ENCODE data around the gene CYP20A1. TPM values are rescaled to one million over a fixed set of nuclear protein-coding genes. Genes with fewer than 3 reads are reported as not detected.

The CYP20A1 gene
- total and polyA plus RNA-seq, 7 experiments from 2014 or later: 21.6 to 43.3 (median 28.3) TPM

GRCh38 chr2:203310688-203311436 is 72.0 kb downstream of the CYP20A1 start:
- Histone ChIP-seq H3K4me3 (ENCODE audit: low read length) (no peak overlapping the region), H3K36me3 (ENCODE audit: control insufficient read depth in 2 of 3, insufficient read depth in 3 of 3, low read length in 3 of 3) (no peaks in the 10 kb centered on the region), H3K9me3 (ENCODE audit: control insufficient read depth in 2 of 3, low read length in 3 of 3) (no peaks in the 10 kb centered on the region), H3K27ac (ENCODE audit: low read depth, low read length) (no peak overlapping the region), H3K4me1 (ENCODE audit: control insufficient read depth in 2 of 2, insufficient read depth in 2 of 2, low read length in 2 of 2) (no peaks in the 10 kb centered on the region), H3K27me3 (ENCODE audit: control insufficient read depth in 2 of 2, insufficient read depth in 2 of 2, low read length in 2 of 2) (no peaks in the 10 kb centered on the region)
- Mint-ChIP-seq H3K9me3 (peaks cover 0 to 12% (median 6%) of the 10 kb centered on the region in 11 donors), H3K36me3 (peaks cover 9 to 35% (median 34%) of the 10 kb centered on the region in 5 donors), H3K4me3 (no peak overlapping the region), H3K27ac (no peak overlapping the region), H3K4me1 (peaks cover 0 to 7% (median 0%) of the 10 kb centered on the region in 7 donors), H3K27me3 (no peaks in the 10 kb centered on the region)
- ATAC-seq: no peak
- CTCF ChIA-PET: no interaction called here
- intact Hi-C loops (cut with micrococcal nuclease): no loop called here
- POLR2A ChIA-PET: no interaction called here
- no peak for DNase-seq

- Mint-ChIP-seq H3K9me3 (no peaks in the 10 kb centered on the region), H3K27ac (peak overlapping the region in 4 of 9 donors; percentile 6 to 90 (median 56))
- POLR2A ChIA-PET: interaction anchor here (1.1 kb wide), 1 partner anchor 9 kb away, joined by 4 read pairs; no protein-coding TSS in a partner anchor
Measured at GRCh38 chr2:203326356-203326755, 87.5 kb downstream of the CYP20A1 start.

GRCh38 chr2:203327582-203327900 is 88.7 kb downstream of the CYP20A1 start:
- Histone ChIP-seq H3K27me3 (ENCODE audit: control insufficient read depth in 2 of 2, insufficient read depth in 2 of 2, low read length in 2 of 2) (no peaks in the 10 kb centered on the region), H3K9me3 (ENCODE audit: control insufficient read depth in 2 of 3, low read length in 3 of 3) (no peaks in the 10 kb centered on the region), H3K4me1 (ENCODE audit: control insufficient read depth in 2 of 2, insufficient read depth in 2 of 2, low read length in 2 of 2) (peaks cover 7 to 15% of the 10 kb centered on the region in 2 donors), H3K36me3 (ENCODE audit: control insufficient read depth in 2 of 3, insufficient read depth in 3 of 3, low read length in 3 of 3) (peaks cover 0 to 3% (median 0%) of the 10 kb centered on the region in 3 experiments), H3K27ac (ENCODE audit: low read depth, low read length) (peak overlapping the region; percentile 72), H3K4me3 (ENCODE audit: low read length) (peak overlapping the region; percentile 84)
- peak in 3 of 9 donors; percentile 1 to 15 (median 14) for DNase-seq
- intact Hi-C loops (cut with micrococcal nuclease): loop anchor here (5.0 kb wide), 5 partner anchors 125 to 1090 kb away; partner anchors contain the start of genes BMPR2 (in 1 of the 2), CARF (in 1 of the 2), NBEAL1 (in 1 of the 2) and SUMO1 (in 1 of the 2)
- CTCF ChIA-PET: no interaction called here
- Mint-ChIP-seq H3K27me3 (no peaks in the 10 kb centered on the region), H3K4me1 (peaks cover 21 to 38% (median 32%) of the 10 kb centered on the region in 7 donors), H3K9me3 (no peaks in the 10 kb centered on the region), H3K4me3 (peak overlapping the region; percentile 80 to 97 (median 90)), H3K36me3 (no peaks in the 10 kb centered on the region), H3K27ac (peak overlapping the region; percentile 72 to 96 (median 90))
- POLR2A ChIA-PET: no interaction called here
- peak; percentile 27 for ATAC-seq

More at GRCh38 chr2:203326356-203326755, 87.5 kb downstream of the CYP20A1 start:
- H3K4me1 ChIP-seq (ENCODE audit: control insufficient read depth in 2 of 2, insufficient read depth in 2 of 2, low read length in 2 of 2): peaks cover 7 to 15% of the 10 kb centered on the region in 2 donors
- no peak overlapping the region for H3K4me3 ChIP-seq (ENCODE audit: low read length)
- DNase-seq (no peak), ATAC-seq (no peak)
- intact Hi-C loops (cut with micrococcal nuclease): loop anchor here (5.0 kb wide), 5 partner anchors 126 to 1089 kb away; partner anchors contain the start of genes BMPR2 (in 1 of the 2), CARF (in 1 of the 2), NBEAL1 (in 1 of the 2) and SUMO1 (in 1 of the 2)
- H3K27ac ChIP-seq (ENCODE audit: low read depth, low read length): no peak overlapping the region
- H3K4me3 Mint-ChIP-seq: peak overlapping the region in 3 of 10 donors; percentile 18 to 29 (median 20)
- CTCF ChIA-PET: interaction anchor here (0.6 kb wide), 2 partner anchors 104 to 253 kb away, joined by 3 to 5 read pairs; no protein-coding TSS in a partner anchor
- H3K36me3 Mint-ChIP-seq: no peaks in the 10 kb centered on the region
- H3K27me3 Mint-ChIP-seq: no peaks in the 10 kb centered on the region
- H3K27me3 ChIP-seq (ENCODE audit: control insufficient read depth in 2 of 2, insufficient read depth in 2 of 2, low read length in 2 of 2): no peaks in the 10 kb centered on the region
- peaks cover 0 to 3% (median 0%) of the 10 kb centered on the region in 3 experiments for H3K36me3 ChIP-seq (ENCODE audit: control insufficient read depth in 2 of 3, insufficient read depth in 3 of 3, low read length in 3 of 3)
- H3K9me3 ChIP-seq (ENCODE audit: control insufficient read depth in 2 of 3, low read length in 3 of 3): no peaks in the 10 kb centered on the region
- peaks cover 21 to 36% (median 32%) of the 10 kb centered on the region in 7 donors for H3K4me1 Mint-ChIP-seq

GRCh38 chr2:203327901-203328759 is 89.3 kb downstream of the CYP20A1 start, which contains the start of gene ABI2:
ABI2 (plus strand) TSS chr2:203328394; CDS start chr2:203328515, 121 bp downstream.
- peak within 1 kb of the TSS; percentile 72 for H3K27ac ChIP-seq (ENCODE audit: low read depth, low read length)
- peak within 1 kb of the TSS; percentile 84 for H3K4me3 ChIP-seq (ENCODE audit: low read length)
- ChIA-PET POLR2A (interaction anchor here (0.9 kb wide), 1 partner anchor 105 kb away, joined by 3 read pairs; no protein-coding TSS in a partner anchor), CTCF (no interaction called here)
- H3K9me3 ChIP-seq (ENCODE audit: control insufficient read depth in 2 of 3, low read length in 3 of 3): no peaks in the 10 kb centered on the region
- intact Hi-C loops (cut with micrococcal nuclease): loop anchor here (1.0 to 5.0 kb wide), 9 partner anchors 89 to 1091 kb away; partner anchors contain the start of genes CYP20A1 (in 2 of the 2), NBEAL1 (in 2 of the 2), BMPR2 (in 1 of the 2) and CARF (in 1 of the 2)
- peaks cover 7 to 15% of the 10 kb centered on the region in 2 donors for H3K4me1 ChIP-seq (ENCODE audit: control insufficient read depth in 2 of 2, insufficient read depth in 2 of 2, low read length in 2 of 2)
- Mint-ChIP-seq H3K27ac (peak within 1 kb of the TSS; percentile 72 to 96 (median 90)), H3K4me3 (peak within 1 kb of the TSS; percentile 85 to 97 (median 93)), H3K4me1 (peaks cover 21 to 40% (median 33%) of the 10 kb centered on the region in 7 donors), H3K36me3 (peaks cover 0 to under 1% (median 0%) of the 10 kb centered on the region in 5 donors), H3K27me3 (no peaks in the 10 kb centered on the region), H3K9me3 (no peaks in the 10 kb centered on the region)
- ATAC-seq (peak; percentile 71), DNase-seq (peak; percentile 27 to 81 (median 51))
- H3K27me3 ChIP-seq (ENCODE audit: control insufficient read depth in 2 of 2, insufficient read depth in 2 of 2, low read length in 2 of 2): no peaks in the 10 kb centered on the region
- peaks cover 0 to 3% (median 0%) of the 10 kb centered on the region in 3 experiments for H3K36me3 ChIP-seq (ENCODE audit: control insufficient read depth in 2 of 3, insufficient read depth in 3 of 3, low read length in 3 of 3)

- POLR2A ChIA-PET: interaction anchor here (0.7 to 0.9 kb wide), 2 partner anchors 105 to 1053 kb away, joined by 3 read pairs; no protein-coding TSS in a partner anchor
- Histone ChIP-seq H3K27ac (ENCODE audit: low read depth, low read length) (peak overlapping the region; percentile 72), H3K4me1 (ENCODE audit: control insufficient read depth in 2 of 2, insufficient read depth in 2 of 2, low read length in 2 of 2) (peaks cover 7 to 15% of the 10 kb centered on the region in 2 donors), H3K27me3 (ENCODE audit: control insufficient read depth in 2 of 2, insufficient read depth in 2 of 2, low read length in 2 of 2) (no peaks in the 10 kb centered on the region), H3K9me3 (ENCODE audit: control insufficient read depth in 2 of 3, low read length in 3 of 3) (no peaks in the 10 kb centered on the region), H3K4me3 (ENCODE audit: low read length) (peak overlapping the region; percentile 84), H3K36me3 (ENCODE audit: control insufficient read depth in 2 of 3, insufficient read depth in 3 of 3, low read length in 3 of 3) (peaks cover 0 to 3% (median 0%) of the 10 kb centered on the region in 3 experiments)
- peak; percentile 59 for ATAC-seq
- Mint-ChIP-seq H3K9me3 (no peaks in the 10 kb centered on the region), H3K27ac (peak overlapping the region in 8 of 9 donors; percentile 9 to 90 (median 70)), H3K27me3 (no peaks in the 10 kb centered on the region), H3K36me3 (peaks cover 0 to 4% (median 0%) of the 10 kb centered on the region in 5 donors), H3K4me3 (peak overlapping the region; percentile 85 to 95 (median 90)), H3K4me1 (peaks cover 25 to 43% (median 37%) of the 10 kb centered on the region in 7 donors)
- peak in 6 of 9 donors; percentile 12 to 76 (median 28) for DNase-seq
- intact Hi-C loops (cut with micrococcal nuclease): loop anchor here (1.0 to 5.0 kb wide), 9 partner anchors 90 to 1092 kb away; partner anchors contain the start of genes CYP20A1 (in 2 of the 2), NBEAL1 (in 2 of the 2), BMPR2 (in 1 of the 2) and CARF (in 1 of the 2)
- CTCF ChIA-PET: interaction anchor here (0.6 kb wide), 1 partner anchor 156 kb away, joined by 3 read pairs; no protein-coding TSS in a partner anchor
Measured at GRCh38 chr2:203328760-203329540, 90.1 kb downstream of the CYP20A1 start.

Measured in naive thymus-derived CD4-positive, alpha-beta T cell (primary cell).